ENCODE results near the gene TGFBR3L. TPM values are rescaled to one million over a fixed set of nuclear protein-coding genes. Genes with fewer than 3 reads are reported as not detected.

The TGFBR3L gene
- total RNA-seq, 1 donor from 2014 or later: 11.2 TPM

GRCh38 chr19:7921302-7921966, 6.8 kb downstream of the TGFBR3L start:
- peak; percentile 85 for DNase-seq (ENCODE audit: low spot score)
- H3K4me3 Mint-ChIP-seq (ENCODE audit: unreplicated experiment): peak overlapping the region; percentile 82
- TF ChIP-seq, protein P1, sequence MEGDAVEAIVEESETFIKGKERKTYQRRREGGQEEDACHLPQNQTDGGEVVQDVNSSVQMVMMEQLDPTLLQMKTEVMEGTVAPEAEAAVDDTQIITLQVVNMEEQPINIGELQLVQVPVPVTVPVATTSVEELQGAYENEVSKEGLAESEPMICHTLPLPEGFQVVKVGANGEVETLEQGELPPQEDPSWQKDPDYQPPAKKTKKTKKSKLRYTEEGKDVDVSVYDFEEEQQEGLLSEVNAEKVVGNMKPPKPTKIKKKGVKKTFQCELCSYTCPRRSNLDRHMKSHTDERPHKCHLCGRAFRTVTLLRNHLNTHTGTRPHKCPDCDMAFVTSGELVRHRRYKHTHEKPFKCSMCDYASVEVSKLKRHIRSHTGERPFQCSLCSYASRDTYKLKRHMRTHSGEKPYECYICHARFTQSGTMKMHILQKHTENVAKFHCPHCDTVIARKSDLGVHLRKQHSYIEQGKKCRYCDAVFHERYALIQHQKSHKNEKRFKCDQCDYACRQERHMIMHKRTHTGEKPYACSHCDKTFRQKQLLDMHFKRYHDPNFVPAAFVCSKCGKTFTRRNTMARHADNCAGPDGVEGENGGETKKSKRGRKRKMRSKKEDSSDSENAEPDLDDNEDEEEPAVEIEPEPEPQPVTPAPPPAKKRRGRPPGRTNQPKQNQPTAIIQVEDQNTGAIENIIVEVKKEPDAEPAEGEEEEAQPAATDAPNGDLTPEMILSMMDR (IDR thresholded peaks at IDR 0.05): no peak
- no peaks in the 10 kb centered on the region for H3K27me3 Mint-ChIP-seq (ENCODE audit: low read depth)
- H3K4me1 Mint-ChIP-seq (ENCODE audit: low read depth): peaks cover 44% of the 10 kb centered on the region
- H3K36me3 Mint-ChIP-seq (ENCODE audit: low read depth): no peaks in the 10 kb centered on the region
- H3K9me3 Mint-ChIP-seq (ENCODE audit: low read depth): no peaks in the 10 kb centered on the region
- peak overlapping the region; percentile 95 for H3K27ac Mint-ChIP-seq (ENCODE audit: unreplicated experiment)

DNA sequence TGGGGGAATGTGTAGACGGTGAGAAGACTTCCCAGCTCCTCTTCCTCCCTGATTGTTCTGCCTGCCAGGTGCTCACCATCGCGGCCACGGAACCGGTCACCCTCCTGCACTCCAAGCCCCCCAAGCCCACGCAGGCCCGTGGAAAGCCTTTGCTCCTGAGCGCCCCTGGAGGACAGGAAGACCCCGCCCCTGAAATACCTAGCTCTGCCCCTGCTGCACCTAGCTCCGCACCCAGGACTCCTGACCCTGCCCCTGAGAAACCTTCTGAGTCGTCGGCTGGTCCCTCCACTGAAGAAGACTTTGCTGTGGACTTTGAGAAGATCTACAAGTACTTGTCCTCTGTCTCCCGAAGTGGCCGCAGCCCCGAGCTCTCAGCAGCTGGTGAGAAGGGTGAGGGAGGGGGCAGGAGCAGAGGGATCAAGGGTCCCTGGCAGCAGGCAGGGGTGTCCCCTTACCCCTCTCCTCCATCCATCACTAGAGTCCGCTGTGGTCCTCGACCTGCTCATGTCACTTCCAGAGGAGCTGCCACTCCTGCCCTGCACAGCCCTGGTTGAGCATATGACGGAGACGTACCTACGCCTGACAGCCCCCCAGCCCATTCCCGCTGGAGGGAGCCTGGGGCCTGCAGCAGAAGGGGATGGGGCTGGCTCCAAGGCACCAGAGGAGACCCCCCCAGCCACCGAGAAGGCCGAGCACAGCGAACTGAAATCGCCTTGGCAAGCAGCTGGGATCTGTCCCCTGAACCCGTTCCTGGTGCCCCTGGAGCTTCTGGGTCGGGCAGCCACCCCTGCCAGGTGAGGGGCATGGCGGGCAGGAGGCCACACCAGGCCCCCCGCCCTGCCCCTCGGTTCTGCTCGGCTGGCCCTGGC, 7.6 kb downstream of the TGFBR3L start:
- TF ChIP-seq, protein P1 (IDR thresholded peaks at IDR 0.05): no peak
- H3K4me1 Mint-ChIP-seq (ENCODE audit: low read depth): peaks cover 42% of the 10 kb centered on the region
- no peaks in the 10 kb centered on the region for H3K9me3 Mint-ChIP-seq (ENCODE audit: low read depth)
- peak; percentile 89 for DNase-seq (ENCODE audit: low spot score)
- H3K27me3 Mint-ChIP-seq (ENCODE audit: low read depth): no peaks in the 10 kb centered on the region
- peak overlapping the region; percentile 59 for H3K4me3 Mint-ChIP-seq (ENCODE audit: unreplicated experiment)
- no peaks in the 10 kb centered on the region for H3K36me3 Mint-ChIP-seq (ENCODE audit: low read depth)
- peak overlapping the region; percentile 32 for H3K27ac Mint-ChIP-seq (ENCODE audit: unreplicated experiment)

GRCh38 chr19:7922836-7923195, 8.2 kb downstream of the TGFBR3L start:
- TF ChIP-seq, protein P1 (IDR thresholded peaks at IDR 0.05): no peak
- Mint-ChIP-seq H3K4me3 (ENCODE audit: unreplicated experiment) (no peak overlapping the region), H3K27me3 (ENCODE audit: low read depth) (no peaks in the 10 kb centered on the region), H3K4me1 (ENCODE audit: low read depth) (peaks cover 41% of the 10 kb centered on the region), H3K27ac (ENCODE audit: unreplicated experiment) (peak overlapping the region; percentile 45), H3K36me3 (ENCODE audit: low read depth) (no peaks in the 10 kb centered on the region), H3K9me3 (ENCODE audit: low read depth) (no peaks in the 10 kb centered on the region)
- DNase-seq (ENCODE audit: low spot score): no peak

- Mint-ChIP-seq H3K9me3 (ENCODE audit: low read depth) (no peaks in the 10 kb centered on the region), H3K27me3 (ENCODE audit: low read depth) (no peaks in the 10 kb centered on the region), H3K4me1 (ENCODE audit: low read depth) (peaks cover 46% of the 10 kb centered on the region), H3K4me3 (ENCODE audit: unreplicated experiment) (peak overlapping the region; percentile 4), H3K36me3 (ENCODE audit: low read depth) (no peaks in the 10 kb centered on the region), H3K27ac (ENCODE audit: unreplicated experiment) (peak overlapping the region; percentile 45)
- DNase-seq (ENCODE audit: low spot score): no peak
- TF ChIP-seq, protein P1 (IDR thresholded peaks at IDR 0.05): no peak
These were observed 8.9 kb downstream of the TGFBR3L start for GRCh38 chr19:7923295-7924191.

DNA sequence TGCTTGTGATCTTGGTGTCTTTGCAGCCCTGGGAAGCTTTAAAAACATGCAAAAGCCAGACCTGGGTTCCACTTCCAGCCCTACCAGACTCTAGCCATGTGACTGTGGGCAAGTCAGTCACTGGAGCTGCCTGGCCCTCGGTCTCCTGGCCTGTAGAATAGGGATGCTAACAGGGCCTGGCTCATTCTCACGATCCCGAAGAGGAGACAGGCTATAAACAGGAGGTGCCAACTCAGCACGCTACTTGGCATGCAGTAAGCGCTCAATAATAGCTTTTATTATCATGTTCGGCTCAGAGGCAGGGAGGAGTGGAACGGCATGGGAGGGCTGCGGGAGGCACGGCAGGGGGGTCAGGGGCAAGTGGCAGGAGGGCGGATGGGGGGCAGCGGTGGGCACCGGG, 9.6 kb downstream of the TGFBR3L start:
- DNase-seq (ENCODE audit: low spot score): no peak
- TF ChIP-seq, protein P1 (IDR thresholded peaks at IDR 0.05): no peak
- Mint-ChIP-seq H3K4me3 (ENCODE audit: unreplicated experiment) (peak overlapping the region; percentile 48), H3K36me3 (ENCODE audit: low read depth) (no peaks in the 10 kb centered on the region), H3K27me3 (ENCODE audit: low read depth) (no peaks in the 10 kb centered on the region), H3K27ac (ENCODE audit: unreplicated experiment) (no peak overlapping the region), H3K9me3 (ENCODE audit: low read depth) (no peaks in the 10 kb centered on the region), H3K4me1 (ENCODE audit: low read depth) (peaks cover 52% of the 10 kb centered on the region)

Data from chondrocyte (in vitro differentiated cells).